Suprapubic skin (tissue), 4 donors: ENCODE measurements around the gene ARF4. TPM values are rescaled to one million over a fixed set of nuclear protein-coding genes. Genes with fewer than 3 reads are reported as not detected.

Experiments used
- DNase-seq, 2 donors: peaks; one replicate each; pipeline ENCODE4 v3.0.0-alpha.2; 2019; ENCODE audit warnings: low spot score in 2 of 2
- H3K27ac ChIP-seq: fragments of 200-600 bp; sonication (generic); one replicate; pipeline ENCODE4 v1.5.1; 2019
- H3K27me3 ChIP-seq: fragments of 200-600 bp; sonication (generic); one replicate; pipeline ENCODE4 v1.5.1; 2019
- H3K36me3 ChIP-seq: fragments of 200-600 bp; sonication (generic); one replicate; pipeline ENCODE4 v1.5.1; 2019
- H3K4me1 ChIP-seq: fragments of 200-600 bp; sonication (generic); one replicate; pipeline ENCODE4 v1.5.1; 2019
- H3K4me3 ChIP-seq: fragments of 200-600 bp; sonication (generic); one replicate; pipeline ENCODE4 v1.5.1; 2019; ENCODE audit warnings: mild to moderate bottlenecking
- H3K9me3 ChIP-seq: fragments of 200-600 bp; sonication (generic); one replicate; pipeline ENCODE4 v1.5.1; 2019
- EP300 ChIP-seq: sonication (generic); formaldehyde crosslinking; IDR thresholded peaks from one replicate; pipeline ENCODE4 v1.6.1; 2017; ENCODE audit warnings: antibody characterized with exemption
- POLR2A ChIP-seq, 2 donors: fragments of 450-650 bp; IDR thresholded peaks; one replicate each; pipeline ENCODE4 v1.6.1; 2017; ENCODE audit warnings: antibody characterized with exemption in 2 of 2, mild to moderate bottlenecking in 2 of 2, moderate library complexity in 2 of 2
- POLR2AphosphoS5 ChIP-seq, 3 donors: sonication (generic); formaldehyde crosslinking; IDR thresholded peaks; one replicate each; pipeline ENCODE4 v1.6.1; 2017; ENCODE audit warnings: antibody characterized with exemption in 3 of 3
- WGBS: methylation state at CpG from one replicate; pipeline ENCODE4 v1.1.5; 2018; 5-methylcytosine and 5-hydroxymethylcytosine counted together
- total RNA-seq, 4 donors: library from RNA; depleted of rRNA; stranded (reverse); fragments of >200 nt; gene quantifications; one replicate each; pipeline ENCODE4 v1.1.0, GENCODE V29; 2016
- TF ChIP-seq, protein P1 (sequence below), 2 donors: fragments of 200-600 bp in 1 of 2; fragments of 450-650 bp in 1 of 2; sonication (generic) in 1 of 2; IDR thresholded peaks; one replicate each; pipeline ENCODE4 v1.5.1; 2016 to 2019; ENCODE audit warnings: antibody characterized with exemption in 2 of 2, mild to moderate bottlenecking in 1 of 2, moderate library complexity in 1 of 2

Gene ARF4
- total RNA-seq, 4 donors from 2014 or later: 50.9 to 72.1 (median 63.4) TPM

DNA sequence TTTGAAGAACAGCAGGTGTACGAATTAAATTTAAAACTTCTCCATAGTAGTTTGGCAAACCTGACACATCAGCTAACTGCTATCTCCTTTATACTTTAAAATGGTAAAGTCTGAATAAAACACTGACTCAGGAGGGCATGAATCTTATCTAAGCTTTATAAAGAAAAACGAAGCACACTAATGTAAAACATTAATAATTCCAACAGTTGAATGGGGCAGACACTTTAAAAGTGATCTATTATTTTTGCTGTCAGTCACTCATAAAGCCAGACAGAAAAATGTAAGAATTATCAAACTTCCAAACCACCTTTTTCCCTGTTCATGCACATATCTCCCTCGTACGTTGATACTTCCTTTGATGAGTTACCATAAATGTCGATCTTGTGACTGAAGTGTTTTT is 2.6 kb downstream of the ARF4 start:
- Histone ChIP-seq H3K27me3 (no peaks in the 10 kb centered on the region), H3K36me3 (no peaks in the 10 kb centered on the region), H3K4me1 (peaks cover 58% of the 10 kb centered on the region), H3K27ac (no peak overlapping the region), H3K4me3 (peak overlapping the region; percentile 86), H3K9me3 (no peaks in the 10 kb centered on the region)
- TF ChIP-seq POLR2A (IDR thresholded peaks at IDR 0.05) (no peak), EP300 (no peak), POLR2AphosphoS5 (IDR thresholded peaks at IDR 0.05) (no peak)
- TF ChIP-seq, protein P1, sequence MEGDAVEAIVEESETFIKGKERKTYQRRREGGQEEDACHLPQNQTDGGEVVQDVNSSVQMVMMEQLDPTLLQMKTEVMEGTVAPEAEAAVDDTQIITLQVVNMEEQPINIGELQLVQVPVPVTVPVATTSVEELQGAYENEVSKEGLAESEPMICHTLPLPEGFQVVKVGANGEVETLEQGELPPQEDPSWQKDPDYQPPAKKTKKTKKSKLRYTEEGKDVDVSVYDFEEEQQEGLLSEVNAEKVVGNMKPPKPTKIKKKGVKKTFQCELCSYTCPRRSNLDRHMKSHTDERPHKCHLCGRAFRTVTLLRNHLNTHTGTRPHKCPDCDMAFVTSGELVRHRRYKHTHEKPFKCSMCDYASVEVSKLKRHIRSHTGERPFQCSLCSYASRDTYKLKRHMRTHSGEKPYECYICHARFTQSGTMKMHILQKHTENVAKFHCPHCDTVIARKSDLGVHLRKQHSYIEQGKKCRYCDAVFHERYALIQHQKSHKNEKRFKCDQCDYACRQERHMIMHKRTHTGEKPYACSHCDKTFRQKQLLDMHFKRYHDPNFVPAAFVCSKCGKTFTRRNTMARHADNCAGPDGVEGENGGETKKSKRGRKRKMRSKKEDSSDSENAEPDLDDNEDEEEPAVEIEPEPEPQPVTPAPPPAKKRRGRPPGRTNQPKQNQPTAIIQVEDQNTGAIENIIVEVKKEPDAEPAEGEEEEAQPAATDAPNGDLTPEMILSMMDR (IDR thresholded peaks at IDR 0.05): no peak
- WGBS: 37% methylated on average over 5 of the region's 5 CpGs
- DNase-seq: no peak

DNA sequence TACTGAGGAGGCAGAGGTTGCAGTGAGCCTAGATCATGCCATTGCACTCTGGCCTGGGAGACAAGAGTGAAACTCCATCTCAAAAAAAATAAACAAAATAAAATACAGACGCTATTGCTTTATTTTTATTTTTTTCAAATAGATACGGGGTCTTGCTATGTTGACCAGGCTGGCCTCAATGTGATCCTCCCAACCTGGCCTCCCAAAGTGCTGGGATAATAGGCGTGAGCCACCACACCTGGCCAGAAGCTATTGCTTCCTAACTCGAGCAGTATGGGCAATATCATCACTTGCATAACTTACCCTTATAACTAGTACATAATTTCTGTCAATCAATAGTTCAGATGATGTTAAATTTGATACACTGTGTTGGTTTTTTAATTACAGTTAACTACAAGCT is 3.0 kb downstream of the ARF4 start:
- Histone ChIP-seq H3K4me3 (peak overlapping the region; percentile 86), H3K9me3 (no peaks in the 10 kb centered on the region), H3K36me3 (no peaks in the 10 kb centered on the region), H3K27ac (no peak overlapping the region), H3K4me1 (peaks cover 55% of the 10 kb centered on the region), H3K27me3 (no peaks in the 10 kb centered on the region)
- WGBS: 58% methylated on average over 4 of the region's 4 CpGs
- DNase-seq: no peak
- TF ChIP-seq POLR2A (IDR thresholded peaks at IDR 0.05) (no peak), EP300 (no peak)

GRCh38 chr3:57592306-57592705 is 4.8 kb downstream of the ARF4 start:
- TF ChIP-seq EP300 (no peak), POLR2AphosphoS5 (IDR thresholded peaks at IDR 0.05) (no peak), POLR2A (IDR thresholded peaks at IDR 0.05) (no peak)
- TF ChIP-seq, protein P1 (IDR thresholded peaks at IDR 0.05): no peak
- H3K27me3 ChIP-seq: no peaks in the 10 kb centered on the region
- WGBS: 62% methylated on average over 6 of the region's 6 CpGs
- no peak overlapping the region for H3K27ac ChIP-seq
- peaks cover 41% of the 10 kb centered on the region for H3K4me1 ChIP-seq
- no peaks in the 10 kb centered on the region for H3K36me3 ChIP-seq
- no peak overlapping the region for H3K4me3 ChIP-seq
- no peaks in the 10 kb centered on the region for H3K9me3 ChIP-seq
- no peak for DNase-seq

- Histone ChIP-seq H3K27ac (no peak overlapping the region), H3K4me1 (peaks cover 11% of the 10 kb centered on the region)
- WGBS: 91% methylated on average over 2 of the region's 2 CpGs
Measured at GRCh38 chr3:57587905-57588304, 9.2 kb downstream of the ARF4 start.

DNA sequence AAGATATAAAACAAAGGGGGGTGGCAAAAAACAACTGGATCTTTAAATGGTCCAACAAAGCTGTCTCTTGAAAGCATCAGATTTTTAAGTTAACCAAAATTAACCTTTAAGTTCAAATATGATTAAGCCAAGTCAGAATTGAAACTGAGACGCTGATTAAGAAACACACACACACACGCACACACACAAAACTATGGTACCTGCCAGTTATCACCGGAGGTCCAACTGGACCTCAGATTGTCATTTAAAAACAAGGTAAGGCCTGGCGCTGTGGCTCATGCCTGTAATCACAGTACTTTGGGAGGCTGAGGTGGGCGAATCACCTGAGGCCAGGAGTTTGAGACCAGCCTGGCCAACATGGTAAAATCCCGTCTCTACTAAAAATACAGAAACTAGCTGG is 10.4 kb downstream of the ARF4 start:
- 71% methylated on average over 6 of the region's 6 CpGs for WGBS
- Histone ChIP-seq H3K27ac (no peak overlapping the region), H3K36me3 (peaks cover 7% of the 10 kb centered on the region), H3K27me3 (no peaks in the 10 kb centered on the region), H3K4me1 (peaks cover 10% of the 10 kb centered on the region), H3K9me3 (no peaks in the 10 kb centered on the region), H3K4me3 (no peak overlapping the region)
- no peak for DNase-seq
- TF ChIP-seq, protein P1 (IDR thresholded peaks at IDR 0.05): no peak
- TF ChIP-seq POLR2AphosphoS5 (IDR thresholded peaks at IDR 0.05): no peak
- TF ChIP-seq EP300: no peak
- no peak for TF ChIP-seq POLR2A (IDR thresholded peaks at IDR 0.05)

More at GRCh38 chr3:57587905-57588304, 9.2 kb downstream of the ARF4 start:
- TF ChIP-seq POLR2A (IDR thresholded peaks at IDR 0.05): no peak
- no peak for TF ChIP-seq POLR2AphosphoS5 (IDR thresholded peaks at IDR 0.05)
- no peak for TF ChIP-seq EP300
- TF ChIP-seq, protein P1 (IDR thresholded peaks at IDR 0.05): no peak
- no peak overlapping the region for H3K4me3 ChIP-seq
- no peaks in the 10 kb centered on the region for H3K27me3 ChIP-seq
- peaks cover 7% of the 10 kb centered on the region for H3K36me3 ChIP-seq
- DNase-seq: no peak
- H3K9me3 ChIP-seq: no peaks in the 10 kb centered on the region

- no peaks in the 10 kb centered on the region for H3K27me3 ChIP-seq
- no peaks in the 10 kb centered on the region for H3K9me3 ChIP-seq
- TF ChIP-seq POLR2A (IDR thresholded peaks at IDR 0.05) (no peak), POLR2AphosphoS5 (IDR thresholded peaks at IDR 0.05) (no peak), EP300 (no peak)
- TF ChIP-seq, protein P1 (IDR thresholded peaks at IDR 0.05): no peak
- peaks cover 8% of the 10 kb centered on the region for H3K4me1 ChIP-seq
- WGBS: 89% methylated on average over 2 of the region's 2 CpGs
- no peak for DNase-seq
- no peak overlapping the region for H3K27ac ChIP-seq
- H3K36me3 ChIP-seq: peaks cover 38% of the 10 kb centered on the region
- H3K4me3 ChIP-seq: no peak overlapping the region
Measured at GRCh38 chr3:57583544-57583943, 13.6 kb downstream of the ARF4 start.
